Measurements from ENCODE around the gene RAD50. TPM values are rescaled to one million over a fixed set of nuclear protein-coding genes. Genes with fewer than 3 reads are reported as not detected.
"Not testable (repeated sequence)": the region's sequence is repeated elsewhere in the genome, so short reads cannot be mapped to it uniquely, and the experiment has no call there.

The RAD50 gene
- total and polyA plus RNA-seq, 3 experiments from 2014 or later, result 34.6 to 48.3 (median 45.2) TPM

GRCh38 chr5:132622608-132623007, 65.8 kb downstream of the RAD50 start:
- Histone ChIP-seq H3K4me1 (ENCODE audit: insufficient read depth, low read length) (no peaks in the 10 kb centered on the region), H3K4me3 (ENCODE audit: low read length) (no peak overlapping the region), H3K9me3 (ENCODE audit: low read length) (no peaks in the 10 kb centered on the region), H3K36me3 (ENCODE audit: insufficient read depth, low read length) (peaks cover 6% of the 10 kb centered on the region), H3K27me3 (ENCODE audit: insufficient read depth, low read length, poor library complexity, severe bottlenecking) (no peaks in the 10 kb centered on the region), H3K27ac (ENCODE audit: low read depth, low read length) (no peak overlapping the region)
- Mint-ChIP-seq H3K4me1 (peaks cover under 1 to 6% (median 1%) of the 10 kb centered on the region in 3 donors), H3K27ac (peak overlapping the region in 1 of 8 donors; percentile 64), H3K4me3 (no peak overlapping the region), H3K36me3 (peaks cover 8 to 60% (median 28%) of the 10 kb centered on the region in 3 donors), H3K27me3 (no peaks in the 10 kb centered on the region), H3K9me3 (no peaks in the 10 kb centered on the region)
- POLR2A ChIA-PET, result no interaction called here
- no peak for DNase-seq
- CTCF ChIA-PET, result no interaction called here

GRCh38 chr5:132627470-132627869, 70.7 kb downstream of the RAD50 start:
- peak overlapping the region in 3 of 8 donors; percentile 11 to 47 (median 43) for H3K27ac Mint-ChIP-seq
- Histone ChIP-seq H3K27ac (ENCODE audit: low read depth, low read length) (no peak overlapping the region), H3K27me3 (ENCODE audit: insufficient read depth, low read length, poor library complexity, severe bottlenecking) (no peaks in the 10 kb centered on the region), H3K4me1 (ENCODE audit: insufficient read depth, low read length) (no peaks in the 10 kb centered on the region), H3K36me3 (ENCODE audit: insufficient read depth, low read length) (no peaks in the 10 kb centered on the region), H3K4me3 (ENCODE audit: low read length) (no peak overlapping the region), H3K9me3 (ENCODE audit: low read length) (no peaks in the 10 kb centered on the region)
- H3K4me3 Mint-ChIP-seq, result no peak overlapping the region
- POLR2A ChIA-PET, result no interaction called here
- peaks cover 15 to 22% (median 19%) of the 10 kb centered on the region in 3 donors for H3K4me1 Mint-ChIP-seq
- H3K9me3 Mint-ChIP-seq, result no peaks in the 10 kb centered on the region
- H3K36me3 Mint-ChIP-seq, result peaks cover 0 to 50% (median 21%) of the 10 kb centered on the region in 3 donors
- DNase-seq, result no peak
- H3K27me3 Mint-ChIP-seq, result no peaks in the 10 kb centered on the region
- CTCF ChIA-PET, result no interaction called here

GRCh38 chr5:132628814-132629213, 72.0 kb downstream of the RAD50 start:
- Mint-ChIP-seq H3K4me3 (no peak overlapping the region), H3K9me3 (no peaks in the 10 kb centered on the region), H3K27me3 (no peaks in the 10 kb centered on the region), H3K27ac (peak overlapping the region in 2 of 8 donors; percentile 47 to 68), H3K36me3 (peaks cover 0 to 45% (median 12%) of the 10 kb centered on the region in 3 donors), H3K4me1 (peaks cover 15 to 22% (median 19%) of the 10 kb centered on the region in 3 donors)
- no peak for DNase-seq
- H3K4me3 ChIP-seq (ENCODE audit: low read length), result no peak overlapping the region
- H3K27me3 ChIP-seq (ENCODE audit: insufficient read depth, low read length, poor library complexity, severe bottlenecking), result no peaks in the 10 kb centered on the region
- ChIA-PET CTCF (no interaction called here), POLR2A (no interaction called here)
- no peaks in the 10 kb centered on the region for H3K4me1 ChIP-seq (ENCODE audit: insufficient read depth, low read length)
- H3K27ac ChIP-seq (ENCODE audit: low read depth, low read length), result no peak overlapping the region
- no peaks in the 10 kb centered on the region for H3K36me3 ChIP-seq (ENCODE audit: insufficient read depth, low read length)
- no peaks in the 10 kb centered on the region for H3K9me3 ChIP-seq (ENCODE audit: low read length)

GRCh38 chr5:132629230-132629944, 72.6 kb downstream of the RAD50 start:
- CTCF ChIA-PET, result no interaction called here
- no peak overlapping the region for H3K4me3 ChIP-seq (ENCODE audit: low read length)
- H3K9me3 Mint-ChIP-seq, result no peaks in the 10 kb centered on the region
- peaks cover 15 to 22% (median 19%) of the 10 kb centered on the region in 3 donors for H3K4me1 Mint-ChIP-seq
- H3K4me1 ChIP-seq (ENCODE audit: insufficient read depth, low read length), result no peaks in the 10 kb centered on the region
- no peaks in the 10 kb centered on the region for H3K27me3 ChIP-seq (ENCODE audit: insufficient read depth, low read length, poor library complexity, severe bottlenecking)
- H3K27ac ChIP-seq (ENCODE audit: low read depth, low read length), result no peak overlapping the region
- POLR2A ChIA-PET, result no interaction called here
- H3K4me3 Mint-ChIP-seq, result peak overlapping the region in 2 of 7 donors; percentile 7 to 61
- DNase-seq, result no peak
- H3K27me3 Mint-ChIP-seq, result no peaks in the 10 kb centered on the region
- no peaks in the 10 kb centered on the region for H3K9me3 ChIP-seq (ENCODE audit: low read length)
- no peaks in the 10 kb centered on the region for H3K36me3 ChIP-seq (ENCODE audit: insufficient read depth, low read length)
- peaks cover 0 to 44% (median 12%) of the 10 kb centered on the region in 3 donors for H3K36me3 Mint-ChIP-seq
- peak overlapping the region in 5 of 8 donors; percentile 44 to 85 (median 48) for H3K27ac Mint-ChIP-seq

- H3K27me3 ChIP-seq (ENCODE audit: insufficient read depth, low read length, poor library complexity, severe bottlenecking); H3K27ac ChIP-seq (ENCODE audit: low read depth, low read length); H3K27ac Mint-ChIP-seq; H3K9me3 Mint-ChIP-seq; H3K4me3 Mint-ChIP-seq; H3K9me3 ChIP-seq (ENCODE audit: low read length); POLR2A ChIA-PET; H3K4me3 ChIP-seq (ENCODE audit: low read length); H3K27me3 Mint-ChIP-seq; DNase-seq; CTCF ChIA-PET; H3K4me1 ChIP-seq (ENCODE audit: insufficient read depth, low read length): not testable (repeated sequence)
- H3K36me3 ChIP-seq (ENCODE audit: insufficient read depth, low read length), result peaks cover 16% of the 10 kb centered on the region
- peaks cover 8 to 57% (median 25%) of the 10 kb centered on the region in 3 donors for H3K36me3 Mint-ChIP-seq
- peaks cover 10 to 19% (median 18%) of the 10 kb centered on the region in 3 donors for H3K4me1 Mint-ChIP-seq
These were observed 76.8 kb downstream of the RAD50 start for GRCh38 chr5:132633587-132633986.

GRCh38 chr5:132635873-132636272, 79.1 kb downstream of the RAD50 start:
- Mint-ChIP-seq H3K27ac (peak overlapping the region in 1 of 8 donors; percentile 2), H3K4me3 (no peak overlapping the region), H3K9me3 (no peaks in the 10 kb centered on the region), H3K4me1 (peaks cover 0 to 8% (median 7%) of the 10 kb centered on the region in 3 donors), H3K36me3 (peaks cover 9 to 64% (median 29%) of the 10 kb centered on the region in 3 donors), H3K27me3 (no peaks in the 10 kb centered on the region)
- no peaks in the 10 kb centered on the region for H3K27me3 ChIP-seq (ENCODE audit: insufficient read depth, low read length, poor library complexity, severe bottlenecking)
- ChIA-PET POLR2A (no interaction called here), CTCF (no interaction called here)
- no peaks in the 10 kb centered on the region for H3K9me3 ChIP-seq (ENCODE audit: low read length)
- no peak for DNase-seq
- H3K27ac ChIP-seq (ENCODE audit: low read depth, low read length), result no peak overlapping the region
- H3K4me3 ChIP-seq (ENCODE audit: low read length), result no peak overlapping the region
- no peaks in the 10 kb centered on the region for H3K4me1 ChIP-seq (ENCODE audit: insufficient read depth, low read length)
- H3K36me3 ChIP-seq (ENCODE audit: insufficient read depth, low read length), result peaks cover 32% of the 10 kb centered on the region

GRCh38 chr5:132637241-132637640, 80.5 kb downstream of the RAD50 start:
- Histone ChIP-seq H3K27me3 (ENCODE audit: insufficient read depth, low read length, poor library complexity, severe bottlenecking) (no peaks in the 10 kb centered on the region), H3K9me3 (ENCODE audit: low read length) (no peaks in the 10 kb centered on the region), H3K27ac (ENCODE audit: low read depth, low read length) (no peak overlapping the region), H3K4me3 (ENCODE audit: low read length) (no peak overlapping the region), H3K4me1 (ENCODE audit: insufficient read depth, low read length) (no peaks in the 10 kb centered on the region), H3K36me3 (ENCODE audit: insufficient read depth, low read length) (peaks cover 36% of the 10 kb centered on the region)
- H3K36me3 Mint-ChIP-seq, result peaks cover 9 to 69% (median 23%) of the 10 kb centered on the region in 3 donors
- no peaks in the 10 kb centered on the region for H3K27me3 Mint-ChIP-seq
- no peak for DNase-seq
- POLR2A ChIA-PET, result no interaction called here
- no peak overlapping the region for H3K4me3 Mint-ChIP-seq
- no peaks in the 10 kb centered on the region for H3K9me3 Mint-ChIP-seq
- H3K4me1 Mint-ChIP-seq, result peaks cover 0 to 8% (median 7%) of the 10 kb centered on the region in 3 donors
- CTCF ChIA-PET, result no interaction called here
- no peak overlapping the region for H3K27ac Mint-ChIP-seq

GRCh38 chr5:132639706-132640130, 82.9 kb downstream of the RAD50 start:
- Histone ChIP-seq H3K27me3 (ENCODE audit: insufficient read depth, low read length, poor library complexity, severe bottlenecking) (no peaks in the 10 kb centered on the region), H3K9me3 (ENCODE audit: low read length) (no peaks in the 10 kb centered on the region), H3K4me1 (ENCODE audit: insufficient read depth, low read length) (no peaks in the 10 kb centered on the region), H3K27ac (ENCODE audit: low read depth, low read length) (no peak overlapping the region), H3K4me3 (ENCODE audit: low read length) (no peak overlapping the region), H3K36me3 (ENCODE audit: insufficient read depth, low read length) (peaks cover 36% of the 10 kb centered on the region)
- H3K27ac Mint-ChIP-seq, result peak overlapping the region in 2 of 8 donors; percentile 30 to 43
- H3K4me1 Mint-ChIP-seq, result peaks cover 0 to 8% (median 7%) of the 10 kb centered on the region in 3 donors
- ChIA-PET POLR2A (no interaction called here), CTCF (no interaction called here)
- peaks cover 16 to 71% (median 30%) of the 10 kb centered on the region in 3 donors for H3K36me3 Mint-ChIP-seq
- DNase-seq, result no peak
- H3K27me3 Mint-ChIP-seq, result no peaks in the 10 kb centered on the region
- no peak overlapping the region for H3K4me3 Mint-ChIP-seq
- no peaks in the 10 kb centered on the region for H3K9me3 Mint-ChIP-seq

Measured in CD8-positive, alpha-beta memory T cell (primary cell).